Tibial nerve (tissue), 4 donors: ENCODE measurements around the gene FAM185A.

ENCODE experiments used
- CTCF ChIP-seq, 5 experiments: fragments of 200-600 bp in 3 of 5; fragments of 450-650 bp in 2 of 5; sonication (generic) in 3 of 5; IDR thresholded peaks; one replicate each; pipeline ENCODE4 v1.5.1; 2016 to 2019; ENCODE audit warnings: antibody characterized with exemption in 5 of 5, mild to moderate bottlenecking in 3 of 5, moderate library complexity in 2 of 5
- EP300 ChIP-seq, 2 donors: sonication (generic); formaldehyde crosslinking; IDR thresholded peaks; one replicate each; pipeline ENCODE4 v1.6.1; 2017; ENCODE audit warnings: antibody characterized with exemption in 2 of 2, mild to moderate bottlenecking in 1 of 2

- TF ChIP-seq CTCF (IDR thresholded peaks at IDR 0.05) (no peak), EP300 (IDR thresholded peaks at IDR 0.05) (no peak)
These were observed 80.3 kb downstream of the FAM185A start for GRCh38 chr7:102829075-102829474.
